OCI-M2 (cell line): ENCODE data around the gene PROS1.
"Not testable (repeated sequence)": the region's sequence is repeated elsewhere in the genome, so short reads cannot be mapped to it uniquely, and the experiment has no call there.

Experiments used
- DNase-seq: peaks from one replicate; lab custom pipeline; 2025; ENCODE audit not compliant: unreplicated experiment; lab: John Stamatoyannopoulos, UW

PROS1 gene

DNA sequence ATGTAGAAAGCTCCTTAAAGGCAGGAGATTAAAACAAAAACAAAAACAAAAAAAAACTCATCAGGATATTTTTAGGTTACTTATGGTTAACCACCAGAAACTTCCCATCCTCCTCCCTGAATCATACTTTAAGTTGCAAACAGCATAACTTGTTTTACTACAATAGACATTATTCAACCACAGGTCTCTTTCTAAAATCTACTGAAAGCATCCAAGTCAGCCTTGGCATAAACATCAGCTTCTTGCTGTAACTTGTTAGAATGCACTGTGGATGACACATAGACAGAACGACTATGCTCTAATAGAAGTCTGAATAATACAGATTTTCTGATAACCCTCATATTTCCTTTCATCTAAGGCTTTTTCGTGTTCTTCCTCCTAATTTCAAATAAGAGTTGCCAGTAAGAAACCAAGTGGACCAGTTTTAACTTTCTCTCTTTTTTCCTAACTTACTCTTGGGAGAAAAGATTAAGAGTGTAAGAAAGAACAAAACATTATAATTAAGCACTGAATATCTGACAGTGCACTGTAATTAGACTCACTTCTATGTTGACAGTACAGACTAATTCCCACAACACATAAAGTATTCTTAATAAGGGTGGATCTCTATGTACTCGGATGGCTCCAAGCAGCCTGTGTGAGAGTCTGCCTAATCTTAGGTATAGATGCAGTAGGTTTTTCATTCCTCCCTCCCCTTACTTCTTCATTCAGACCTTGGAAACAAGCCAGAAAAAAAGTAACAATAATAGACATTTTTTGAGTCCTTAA lies 95.3 kb downstream of the PROS1 start:
- not testable (repeated sequence) for DNase-seq

DNA sequence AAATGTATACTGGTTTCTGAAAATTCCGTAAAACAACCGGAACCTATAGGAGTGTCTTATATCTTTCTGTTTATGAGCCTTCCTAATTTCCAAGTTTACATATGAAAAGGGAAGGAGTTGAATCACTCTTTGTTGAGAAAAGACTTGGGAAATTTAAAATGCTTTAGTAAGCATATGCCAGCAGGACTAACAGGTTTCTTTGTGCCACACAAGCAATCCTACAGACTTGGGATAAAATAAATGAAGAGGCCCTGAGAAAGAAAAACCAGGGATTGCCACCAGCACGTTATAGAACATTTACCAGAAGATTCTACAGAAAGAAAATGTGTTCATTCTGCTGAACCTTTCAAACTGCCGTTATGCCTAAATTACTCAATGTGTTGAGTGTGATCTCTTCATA lies 96.3 kb downstream of the PROS1 start:
- not testable (repeated sequence) for DNase-seq

DNA sequence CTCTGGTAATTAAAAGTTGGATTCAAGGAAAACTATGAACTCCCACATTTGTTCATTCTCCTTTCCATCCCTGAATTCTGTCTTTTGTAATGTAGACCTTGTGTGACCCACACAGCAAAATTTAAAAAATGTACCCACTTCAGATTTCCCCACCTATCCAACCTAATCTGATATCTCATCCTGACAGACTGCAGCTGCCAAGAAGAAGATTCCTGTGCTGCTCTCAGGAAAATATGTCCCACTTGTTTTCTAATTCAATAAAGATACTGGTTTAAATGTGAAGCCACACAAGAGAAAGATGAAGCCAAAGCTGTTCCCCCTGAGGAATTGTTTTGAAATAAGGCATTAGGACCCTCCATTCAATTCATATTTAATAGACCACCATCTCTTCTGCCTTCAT lies 100.3 kb downstream of the PROS1 start:
- not testable (repeated sequence) for DNase-seq

DNA sequence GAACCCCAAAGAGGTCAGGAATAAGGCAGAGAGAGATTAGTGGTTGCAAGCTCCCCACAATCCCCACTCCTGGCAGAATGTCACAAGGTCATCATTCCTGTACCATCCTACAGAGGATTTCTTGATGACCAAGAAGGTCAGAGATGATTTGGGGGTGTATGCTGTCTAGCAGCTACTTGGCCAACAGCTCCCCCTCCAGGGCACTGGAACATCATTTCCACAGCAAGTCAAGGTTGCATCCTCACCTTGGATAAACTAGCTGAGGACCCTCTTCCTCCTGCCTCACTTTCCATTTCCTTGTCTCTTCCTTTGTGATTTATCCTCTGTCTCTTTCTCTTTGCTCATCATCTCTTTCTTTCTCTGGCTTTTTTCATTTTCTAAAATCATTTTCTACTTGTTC lies 106.3 kb downstream of the PROS1 start:
- no peak for DNase-seq

DNA sequence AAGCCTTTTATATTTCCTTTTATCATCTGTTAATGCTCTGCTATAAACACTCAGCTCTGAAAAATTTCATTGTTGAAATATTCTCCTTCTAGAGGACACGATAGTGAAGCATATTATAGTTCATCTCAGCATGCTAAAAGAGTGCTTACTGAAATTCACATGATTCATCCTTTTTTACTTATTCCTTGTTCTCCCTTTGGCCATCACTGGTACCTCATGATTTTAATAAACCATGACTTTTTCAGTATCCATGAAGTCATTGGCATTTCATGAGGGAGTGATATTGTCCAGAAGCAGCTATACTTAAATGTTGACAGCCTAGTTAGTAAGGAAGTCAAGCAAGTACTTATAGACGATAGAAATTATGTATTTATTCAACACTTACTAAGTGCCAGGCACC lies 112.7 kb downstream of the PROS1 start:
- DNase-seq: no peak

DNA sequence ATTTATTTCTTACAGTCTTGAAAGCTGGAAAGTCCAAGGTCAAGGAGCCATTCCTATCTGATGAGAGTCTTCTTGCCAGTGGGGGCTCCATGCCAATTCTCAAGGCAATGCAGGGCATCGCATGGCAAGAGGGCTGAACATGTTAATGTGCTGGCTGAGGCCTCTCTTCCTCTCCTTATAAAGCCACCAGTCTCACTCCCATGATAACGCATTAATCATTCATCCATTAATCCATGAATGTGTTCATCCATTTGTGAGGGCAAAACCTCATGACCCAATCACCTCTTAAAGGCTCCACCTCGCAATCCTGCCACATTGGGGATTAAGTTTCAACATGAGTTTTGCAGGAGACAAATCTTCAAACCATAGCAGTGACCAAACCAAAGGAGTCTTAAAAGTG lies 118.3 kb downstream of the PROS1 start:
- no peak for DNase-seq

DNA sequence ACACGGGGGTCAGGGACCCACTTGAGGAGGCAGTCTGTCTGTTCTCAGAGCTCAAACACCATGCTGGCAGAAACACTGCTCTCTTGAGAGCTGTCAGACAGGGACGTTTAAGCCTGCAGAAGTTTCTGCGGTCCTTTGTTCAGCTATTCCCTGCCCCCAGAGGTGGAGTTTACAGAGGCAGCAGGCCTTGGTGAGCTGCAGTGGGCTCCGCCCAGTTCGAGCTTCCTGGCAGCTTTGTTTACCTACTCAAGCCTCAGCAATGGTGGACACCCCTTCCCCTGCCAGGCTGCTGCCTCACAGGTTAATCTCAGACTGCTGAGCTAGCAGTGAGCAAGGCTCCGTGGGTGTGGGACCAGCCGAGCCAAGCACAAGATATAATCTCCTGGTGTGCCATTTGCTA lies 121.5 kb downstream of the PROS1 start:
- not testable (repeated sequence) for DNase-seq

DNA sequence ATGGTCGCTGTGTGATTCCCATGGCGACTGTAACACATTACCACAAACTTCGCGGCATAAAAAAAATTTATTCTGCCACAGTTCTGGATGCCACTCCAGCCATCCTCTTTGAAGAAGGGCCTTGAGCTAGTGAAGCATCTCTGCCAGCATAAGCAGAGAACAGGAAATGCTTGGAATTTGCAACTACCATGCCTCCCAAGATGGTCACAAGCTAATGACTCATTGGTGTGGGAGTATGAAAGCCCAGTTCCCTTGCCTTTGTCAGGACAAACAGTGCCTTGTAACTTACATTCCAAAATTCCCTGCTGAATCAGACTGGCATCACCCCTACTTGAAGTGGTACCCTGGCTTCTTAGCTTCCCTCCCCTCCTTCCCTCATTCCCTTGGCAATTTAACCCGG lies 129.7 kb downstream of the PROS1 start:
- no peak for DNase-seq

DNA sequence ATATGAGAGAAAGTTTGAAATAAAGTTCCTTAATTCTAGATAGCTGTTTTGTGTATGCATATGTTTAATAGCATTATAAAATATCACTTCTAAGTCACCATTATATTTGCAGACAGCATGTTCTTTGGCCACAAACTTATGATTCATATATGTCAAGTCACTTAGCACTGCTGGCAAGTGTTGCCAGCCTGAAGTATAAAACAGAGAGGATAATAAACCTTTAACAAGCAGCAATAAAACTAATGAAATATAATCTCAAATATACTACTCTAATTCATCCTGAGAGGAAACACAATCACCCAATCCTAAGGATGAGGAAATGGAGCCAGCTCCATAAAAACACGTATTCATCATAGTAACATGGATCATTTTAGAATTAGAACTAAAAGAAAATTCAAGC lies 134.5 kb downstream of the PROS1 start:
- DNase-seq: not testable (repeated sequence)
